Sigmoid colon (tissue), 7 donors: Measurements from ENCODE around the gene EMC8. TPM values are rescaled to one million over a fixed set of nuclear protein-coding genes. Genes with fewer than 3 reads are reported as not detected.

Source experiments
- DNase-seq: peaks from one replicate; pipeline ENCODE4 v3.0.0-alpha.2; 2019
- H3K27ac ChIP-seq, 4 donors: fragments of 200-600 bp; sonication (generic); one replicate each; pipeline ENCODE4 v1.5.1; 2016 to 2019; ENCODE audit warnings: mild to moderate bottlenecking in 1 of 4
- H3K27me3 ChIP-seq, 3 donors: fragments of 200-600 bp; sonication (generic); one replicate each; pipeline ENCODE4 v1.5.1; 2019; ENCODE audit warnings: mild to moderate bottlenecking in 1 of 3
- H3K36me3 ChIP-seq, 4 donors: fragments of 200-600 bp; sonication (generic); one replicate each; pipeline ENCODE4 v1.5.1; 2016 to 2019
- H3K4me1 ChIP-seq, 4 donors: fragments of 200-600 bp; sonication (generic); one replicate each; pipeline ENCODE4 v1.5.1; 2017 to 2019
- H3K4me3 ChIP-seq, 4 donors: fragments of 200-600 bp; sonication (generic); one replicate each; pipeline ENCODE4 v1.5.1; 2017 to 2019; ENCODE audit warnings: mild to moderate bottlenecking in 2 of 4, moderate library complexity in 1 of 4
- H3K9me3 ChIP-seq, 4 donors: fragments of 200-600 bp in 3 of 4; sonication (generic) in 3 of 4; one replicate each; pipeline versions ENCODE4 v1.5.1 to v1.6.1; 2013 to 2019
- EP300 ChIP-seq, 4 donors: sonication (generic); formaldehyde crosslinking; IDR thresholded peaks; one replicate each; pipeline ENCODE4 v1.6.1; 2017; ENCODE audit warnings: antibody characterized with exemption in 4 of 4
- POLR2A ChIP-seq, 2 donors: fragments of 450-650 bp; IDR thresholded peaks; one replicate each; pipeline ENCODE4 v1.6.1; 2016; ENCODE audit warnings: antibody characterized with exemption in 2 of 2, mild to moderate bottlenecking in 2 of 2, moderate library complexity in 2 of 2
- POLR2AphosphoS5 ChIP-seq, 4 donors: sonication (generic); formaldehyde crosslinking; IDR thresholded peaks; one replicate each; pipeline ENCODE4 v1.6.1; 2017; ENCODE audit warnings: antibody characterized with exemption in 4 of 4
- WGBS, 2 donors: extraction: QIAGEN DNeasy Blood & Tissue Kit; methylation state at CpG; one replicate each; pipeline ENCODE4 v1.1.7; 2013; 5-methylcytosine and 5-hydroxymethylcytosine counted together
- intact Hi-C: fragments of 100-400 bp; cut with DNase I; formaldehyde crosslinking; loops from one replicate; pipeline ENCODE4 v1.15.1; 2023
- polyA plus RNA-seq, 3 donors: library from polyadenylated mRNA; stranded (reverse); fragments of 200-250 nt; gene quantifications; one replicate each; pipeline ENCODE4 v1.2.3, GENCODE V29; 2013
- small RNA-seq, 3 donors: library from RNA; depleted of rRNA; stranded (forward); fragments of <200 nt; gene quantifications; one replicate each; pipeline ENCODE3, GENCODE V24; 2016
- total RNA-seq, 4 donors: library from RNA; depleted of rRNA; stranded (reverse); fragments of >200 nt; gene quantifications; one replicate each; pipeline ENCODE4 v1.1.0, GENCODE V29; 2016
- TF ChIP-seq, protein P1 (sequence below), 4 experiments: fragments of 450-650 bp in 3 of 4; fragments of 200-600 bp in 1 of 4; IDR thresholded peaks; one replicate each; pipeline ENCODE4 v1.5.1; 2016 to 2019; ENCODE audit warnings: antibody characterized with exemption in 4 of 4, mild to moderate bottlenecking in 3 of 4, moderate library complexity in 2 of 4
- donor health status: healthy with polysubstance abuse.
- donor health status: Bipolar disorder and iron deficiency.
- donor health status: healthy.

The EMC8 gene
- total and polyA plus RNA-seq, 7 donors: 13.8 to 38.8 (median 23.7) TPM

DNA sequence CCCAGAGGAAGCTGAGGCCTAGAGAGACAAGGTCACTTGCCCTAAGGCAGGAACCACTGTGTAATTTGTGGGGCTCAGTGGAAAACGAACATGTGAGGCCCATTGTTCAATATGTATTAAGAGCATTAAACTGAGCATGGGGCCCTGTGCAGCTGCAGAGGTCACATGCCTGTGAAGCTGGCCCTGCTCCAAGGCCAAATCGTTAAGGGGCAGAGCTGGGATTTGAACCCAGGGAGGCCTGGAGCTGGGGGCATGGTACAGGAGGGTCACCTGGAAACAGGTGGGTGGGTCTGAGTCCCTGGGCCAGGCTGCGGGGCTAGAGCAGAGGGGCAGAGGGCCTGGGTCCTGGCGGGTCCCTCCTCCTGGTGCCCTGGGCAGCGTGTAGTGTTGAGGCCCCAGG lies 68.2 kb downstream of the EMC8 start:
- H3K4me3 ChIP-seq: no peak overlapping the region
- no peaks in the 10 kb centered on the region for H3K27me3 ChIP-seq
- intact Hi-C loops: no loop called here
- H3K9me3 ChIP-seq: no peaks in the 10 kb centered on the region
- DNase-seq: no peak
- TF ChIP-seq, protein P1, sequence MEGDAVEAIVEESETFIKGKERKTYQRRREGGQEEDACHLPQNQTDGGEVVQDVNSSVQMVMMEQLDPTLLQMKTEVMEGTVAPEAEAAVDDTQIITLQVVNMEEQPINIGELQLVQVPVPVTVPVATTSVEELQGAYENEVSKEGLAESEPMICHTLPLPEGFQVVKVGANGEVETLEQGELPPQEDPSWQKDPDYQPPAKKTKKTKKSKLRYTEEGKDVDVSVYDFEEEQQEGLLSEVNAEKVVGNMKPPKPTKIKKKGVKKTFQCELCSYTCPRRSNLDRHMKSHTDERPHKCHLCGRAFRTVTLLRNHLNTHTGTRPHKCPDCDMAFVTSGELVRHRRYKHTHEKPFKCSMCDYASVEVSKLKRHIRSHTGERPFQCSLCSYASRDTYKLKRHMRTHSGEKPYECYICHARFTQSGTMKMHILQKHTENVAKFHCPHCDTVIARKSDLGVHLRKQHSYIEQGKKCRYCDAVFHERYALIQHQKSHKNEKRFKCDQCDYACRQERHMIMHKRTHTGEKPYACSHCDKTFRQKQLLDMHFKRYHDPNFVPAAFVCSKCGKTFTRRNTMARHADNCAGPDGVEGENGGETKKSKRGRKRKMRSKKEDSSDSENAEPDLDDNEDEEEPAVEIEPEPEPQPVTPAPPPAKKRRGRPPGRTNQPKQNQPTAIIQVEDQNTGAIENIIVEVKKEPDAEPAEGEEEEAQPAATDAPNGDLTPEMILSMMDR (IDR thresholded peaks at IDR 0.05): no peak
- TF ChIP-seq POLR2A (IDR thresholded peaks at IDR 0.05): no peak
- TF ChIP-seq EP300 (IDR thresholded peaks at IDR 0.05): no peak
- TF ChIP-seq POLR2AphosphoS5 (IDR thresholded peaks at IDR 0.05): no peak
- H3K36me3 ChIP-seq: no peaks in the 10 kb centered on the region
- H3K4me1 ChIP-seq: no peaks in the 10 kb centered on the region
- 73 to 76% methylated on average over 5 of the region's 5 CpGs for WGBS, 2 donors
- H3K27ac ChIP-seq: no peak overlapping the region

DNA sequence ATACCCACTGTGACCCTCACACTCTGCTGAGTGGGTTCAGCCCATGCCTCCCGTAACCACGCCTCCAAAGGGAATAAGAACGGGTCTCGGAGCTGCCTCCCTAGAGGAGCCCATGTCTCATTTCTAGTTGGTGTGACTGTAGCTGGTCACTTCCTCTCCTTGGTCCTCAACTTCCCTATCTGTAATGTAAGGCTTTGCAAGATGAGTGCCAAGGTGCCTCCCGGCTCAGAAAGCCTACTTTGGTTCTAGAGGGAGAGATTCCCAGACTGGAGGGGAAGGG lies 69.2 kb downstream of the EMC8 start:
- H3K4me3 ChIP-seq: no peak overlapping the region
- H3K4me1 ChIP-seq: no peaks in the 10 kb centered on the region
- H3K27ac ChIP-seq: no peak overlapping the region
- H3K36me3 ChIP-seq: no peaks in the 10 kb centered on the region
- intact Hi-C loops: no loop called here
- DNase-seq: no peak
- TF ChIP-seq POLR2A (IDR thresholded peaks at IDR 0.05): no peak
- TF ChIP-seq, protein P1 (IDR thresholded peaks at IDR 0.05): no peak
- TF ChIP-seq EP300 (IDR thresholded peaks at IDR 0.05): no peak
- TF ChIP-seq POLR2AphosphoS5 (IDR thresholded peaks at IDR 0.05): no peak
- WGBS, 2 donors: 80 to 83% methylated on average over 5 of the region's 5 CpGs
- H3K9me3 ChIP-seq: no peaks in the 10 kb centered on the region
- no peaks in the 10 kb centered on the region for H3K27me3 ChIP-seq

DNA sequence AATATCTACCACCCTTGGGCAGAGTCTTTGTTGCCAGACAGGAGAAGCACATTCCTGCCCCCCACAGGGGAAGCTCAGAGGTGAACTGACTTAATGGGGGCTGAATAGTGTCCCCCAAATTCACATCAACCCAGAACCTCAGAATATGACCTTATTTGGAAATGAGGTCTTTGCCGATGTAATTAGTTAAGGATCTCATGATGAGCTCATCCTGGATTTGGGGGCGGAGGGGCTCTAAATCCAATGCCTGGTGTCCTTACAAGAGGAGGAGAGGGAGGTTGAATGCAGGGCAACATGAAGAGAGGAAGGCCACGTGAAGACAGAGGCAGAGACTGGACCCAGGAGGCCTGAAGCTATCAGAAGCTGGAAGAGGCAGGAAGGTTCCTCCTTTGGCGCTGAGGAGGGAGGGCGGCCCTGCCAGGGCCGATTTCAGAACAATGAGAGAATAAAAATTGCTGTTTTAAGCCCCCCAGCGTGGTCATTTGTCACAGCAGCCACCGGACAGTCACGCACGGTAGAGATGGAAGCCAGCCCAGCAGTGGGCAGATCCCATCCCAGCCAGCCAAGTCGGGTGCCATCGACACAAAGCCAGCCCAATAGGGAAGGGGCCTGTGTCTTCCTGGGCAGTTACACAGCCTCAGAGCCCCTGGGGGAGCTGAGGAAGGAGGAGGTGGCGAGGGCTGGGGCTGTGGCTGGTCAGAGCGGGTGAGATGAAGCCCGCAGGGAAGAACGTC lies 69.7 kb downstream of the EMC8 start:
- TF ChIP-seq, protein P1 (IDR thresholded peaks at IDR 0.05): no peak
- TF ChIP-seq EP300 (IDR thresholded peaks at IDR 0.05): no peak
- TF ChIP-seq POLR2A (IDR thresholded peaks at IDR 0.05): no peak
- Histone ChIP-seq H3K27me3 (no peaks in the 10 kb centered on the region), H3K27ac (no peak overlapping the region), H3K9me3 (no peaks in the 10 kb centered on the region), H3K4me3 (no peak overlapping the region), H3K4me1 (no peaks in the 10 kb centered on the region), H3K36me3 (no peaks in the 10 kb centered on the region)
- intact Hi-C loops: no loop called here
- 81 to 82% methylated on average over 16 of the region's 16 CpGs for WGBS, 2 donors
- DNase-seq: no peak

DNA sequence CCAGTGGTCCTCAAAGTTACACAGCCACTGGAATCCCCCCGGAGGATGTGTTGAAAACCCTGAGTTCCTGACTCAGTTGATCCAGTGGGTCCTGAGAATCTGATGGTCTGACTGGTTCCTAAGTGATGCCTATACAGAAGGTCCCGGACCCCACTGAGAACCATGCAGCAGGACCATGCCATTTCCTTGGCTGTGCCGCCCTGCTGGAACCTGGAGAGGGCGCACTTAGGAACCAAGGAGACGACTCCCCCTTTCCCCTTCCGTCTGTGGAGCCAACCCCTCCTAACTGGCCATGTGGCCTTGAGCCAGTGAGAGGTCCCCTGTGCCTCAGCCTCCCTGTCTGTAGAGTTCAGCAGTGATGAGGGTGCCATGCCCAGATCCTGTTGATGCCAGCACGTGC lies 70.5 kb downstream of the EMC8 start:
- WGBS, 2 donors: 69 to 83% methylated on average over 7 of the region's 7 CpGs
- Histone ChIP-seq H3K9me3 (no peaks in the 10 kb centered on the region), H3K4me1 (no peaks in the 10 kb centered on the region), H3K36me3 (no peaks in the 10 kb centered on the region), H3K27ac (no peak overlapping the region), H3K4me3 (no peak overlapping the region), H3K27me3 (no peaks in the 10 kb centered on the region)
- intact Hi-C loops: no loop called here
- TF ChIP-seq POLR2AphosphoS5 (IDR thresholded peaks at IDR 0.05) (no peak), POLR2A (IDR thresholded peaks at IDR 0.05) (no peak), EP300 (IDR thresholded peaks at IDR 0.05) (no peak)
- TF ChIP-seq, protein P1 (IDR thresholded peaks at IDR 0.05): no peak
- DNase-seq: no peak

Small RNA genes lying within 50 kb of the gene (small RNA-seq; reads per million reads assigned to genes)
- 0 reads per million in 3 donors for gene RNU1-103P

Other genes with a start within 250 kb of the EMC8 start
- 10 to 100 TPM; 30.8 to 76.7 (median 47.3) TPM for gene GSE1, start 186.2 kb downstream of the EMC8 start, total RNA-seq
- gene GSE1, start 186.2 kb downstream of the EMC8 start, polyA plus RNA-seq: 10 to 100 TPM; 12.0 to 49.5 (median 19.4) TPM
- gene GINS2, start 110.6 kb downstream of the EMC8 start, total RNA-seq: under 1 TPM in 3 of 4 donors, not detected in 1; 0.16 to 0.54 (median 0.36) TPM
- 1 to 10 TPM; 1.8 to 9.6 (median 5.3) TPM for gene GINS2, start 110.6 kb downstream of the EMC8 start, polyA plus RNA-seq
- gene C16orf74, start 48.4 kb downstream of the EMC8 start, total RNA-seq: 1 to 10 TPM in 3 of 4 donors, not detected in 1; 1.1 to 8.3 (median 1.4) TPM
- 1 to 10 TPM in 2 of 3 donors, under 1 TPM in 1; 0.60 to 8.1 (median 1.4) TPM for gene C16orf74, start 48.4 kb downstream of the EMC8 start, polyA plus RNA-seq
- 100 to 1,000 TPM; 700 to 868 (median 716) TPM for gene COX4I1, start 151 bp upstream of the EMC8 start, total RNA-seq
- 1,000 to 10,000 TPM; 1,379 to 1,922 (median 1,756) TPM for gene COX4I1, start 151 bp upstream of the EMC8 start, polyA plus RNA-seq
- 10 to 100 TPM in 1 of 4 donors, 1 to 10 TPM in 3; 3.5 to 10.8 (median 8.5) TPM for gene IRF8, start 99.6 kb upstream of the EMC8 start, total RNA-seq
- 10 to 100 TPM; 18.5 to 74.0 (median 19.2) TPM for gene IRF8, start 99.6 kb upstream of the EMC8 start, polyA plus RNA-seq